ENCODE results near the gene PTCRA.
"Not testable (repeated sequence)": the region's sequence is repeated elsewhere in the genome, so short reads cannot be mapped to it uniquely, and the experiment has no call there.

The PTCRA gene

DNA sequence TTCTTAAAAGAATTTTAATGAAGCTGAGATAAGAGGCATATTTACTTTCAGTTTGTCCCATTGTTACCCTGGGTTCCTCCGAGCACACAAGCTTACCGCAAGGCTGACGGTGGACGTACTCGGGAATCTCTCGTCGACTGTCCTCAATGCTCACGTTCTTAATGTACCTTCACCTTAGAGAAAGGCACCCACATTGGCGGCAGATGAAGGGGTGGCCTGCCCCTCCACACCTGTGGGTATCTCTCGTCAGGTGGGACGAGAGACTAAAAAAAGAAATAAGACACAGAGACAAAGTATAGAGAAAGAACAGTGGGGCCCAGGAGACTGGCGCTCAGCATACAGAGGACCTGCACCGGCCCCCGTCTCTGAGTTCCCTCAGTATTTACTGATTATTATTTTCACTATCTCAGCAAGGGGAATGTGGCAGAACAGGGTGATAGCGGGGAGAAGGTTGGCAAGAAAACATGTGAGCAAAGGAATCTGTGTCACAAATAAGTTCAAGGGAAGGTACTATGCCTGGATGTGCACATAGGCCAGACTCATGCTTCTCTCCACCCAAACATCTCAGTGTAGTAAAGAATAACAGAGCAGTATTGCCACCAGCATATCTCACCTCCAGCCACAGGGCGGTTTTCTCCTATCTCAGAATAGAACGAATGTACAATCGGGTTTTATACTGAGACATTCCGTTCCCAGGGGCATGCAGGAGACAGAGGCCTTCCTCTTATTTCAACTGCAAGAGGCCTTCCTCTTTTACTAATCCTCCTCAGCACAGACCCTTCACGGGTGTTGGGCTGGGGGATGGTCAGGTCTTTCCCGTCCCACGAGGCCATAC, 13.2 kb upstream of the PTCRA start:
- not testable (repeated sequence) for DNase-seq (ENCODE audit: low spot score)

DNA sequence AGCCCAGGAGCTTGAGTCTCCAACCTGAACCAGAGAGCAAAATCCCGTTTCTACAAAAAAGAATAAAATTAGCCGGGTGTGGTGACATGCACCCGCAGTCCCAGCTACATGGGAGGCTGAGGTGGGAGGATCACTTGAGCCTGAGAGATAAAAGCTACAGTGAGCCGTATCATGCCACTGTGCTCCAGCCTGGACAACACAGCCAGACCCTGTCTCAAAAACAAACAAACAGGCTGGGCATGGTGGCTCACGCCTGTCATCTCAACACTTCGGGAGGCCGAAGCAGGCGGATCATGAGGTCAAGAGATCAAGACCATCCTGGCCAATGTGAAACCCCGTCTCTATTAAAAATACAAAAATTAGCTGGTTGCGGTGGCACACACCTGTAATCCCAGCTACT, 11.4 kb upstream of the PTCRA start:
- DNase-seq (ENCODE audit: low spot score), result no peak

DNA sequence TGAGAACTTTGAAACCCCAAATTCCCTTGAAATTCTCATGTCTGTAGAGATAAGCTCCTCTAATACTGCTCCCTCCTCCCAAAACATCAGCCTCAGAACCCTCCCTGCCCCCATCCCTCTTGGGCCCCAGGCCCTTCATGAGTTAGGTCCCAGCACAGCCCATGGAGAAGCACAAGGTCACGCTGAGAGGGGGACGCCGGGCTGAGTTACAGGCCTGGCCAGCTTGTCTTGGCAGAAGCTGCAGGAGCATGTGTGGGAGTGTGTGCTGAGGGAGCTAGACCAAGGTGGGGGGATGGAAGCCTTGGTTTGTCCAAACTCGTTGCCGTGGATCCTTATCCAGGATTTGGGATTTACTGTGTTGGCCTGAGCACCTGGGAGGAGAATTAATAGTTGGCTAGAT, 8.5 kb upstream of the PTCRA start:
- DNase-seq (ENCODE audit: low spot score), result no peak

DNA sequence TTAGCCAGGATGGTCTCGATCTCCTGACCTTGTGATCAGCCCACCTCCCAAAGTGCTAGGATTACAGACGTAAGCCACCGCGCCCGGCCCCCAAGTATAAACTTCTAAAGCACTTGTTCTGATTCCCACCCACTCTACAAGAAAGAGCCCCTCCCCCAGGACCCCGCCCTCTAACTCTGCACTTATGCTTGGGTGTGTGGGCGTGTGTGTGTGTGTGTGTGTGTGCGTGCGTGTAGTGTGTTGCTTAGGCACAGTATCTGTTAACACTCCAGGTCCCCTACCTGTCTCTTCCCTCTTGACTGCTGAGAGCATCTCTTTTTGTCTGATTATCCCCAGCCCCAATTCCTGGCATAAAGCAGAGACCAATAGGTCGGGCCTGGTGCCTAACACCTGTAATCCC, 6.0 kb upstream of the PTCRA start:
- no peak for DNase-seq (ENCODE audit: low spot score)

DNA sequence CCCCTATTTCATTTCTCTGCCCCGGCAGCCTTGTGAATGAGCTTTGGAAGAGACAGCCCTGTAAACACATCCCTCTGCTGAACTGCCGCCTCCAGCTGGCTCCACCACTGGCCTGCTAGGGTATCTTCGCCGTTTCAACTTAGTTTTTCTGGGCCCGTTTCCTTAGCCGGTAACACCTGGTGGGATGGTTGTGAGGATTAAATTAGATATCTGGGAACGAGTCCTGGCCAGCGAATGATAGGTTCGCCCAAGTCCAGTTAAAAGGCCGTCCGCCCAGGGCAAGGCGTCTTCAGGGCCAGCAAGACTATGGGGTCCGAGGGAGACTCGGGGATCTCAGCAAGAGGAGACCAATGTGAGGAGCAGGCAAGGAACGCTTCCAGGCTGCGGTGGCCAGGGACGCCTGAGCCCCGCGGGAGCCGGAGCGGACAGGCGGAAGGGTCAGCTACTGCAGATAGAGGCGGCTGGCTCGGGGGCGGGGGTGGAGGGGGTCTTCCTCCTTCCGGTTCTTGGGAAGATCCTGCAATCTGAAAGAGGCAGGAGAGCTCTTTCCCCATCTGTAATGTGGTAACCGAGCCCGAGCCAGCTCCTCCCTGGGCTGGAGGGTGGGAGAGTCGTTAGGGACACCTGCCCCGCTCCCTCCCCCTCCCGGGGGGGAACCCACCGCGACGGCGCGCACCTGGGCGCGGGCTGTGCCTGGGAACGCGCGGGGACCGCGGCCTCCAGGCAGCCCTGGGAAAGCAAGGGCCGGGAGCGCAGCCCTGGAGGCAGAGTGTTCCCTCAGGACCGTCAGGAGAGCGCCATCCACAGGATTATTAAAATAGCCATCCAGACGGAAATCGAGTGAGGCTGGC, 4.5 kb upstream of the PTCRA start:
- DNase-seq (ENCODE audit: low spot score), result no peak

DNA sequence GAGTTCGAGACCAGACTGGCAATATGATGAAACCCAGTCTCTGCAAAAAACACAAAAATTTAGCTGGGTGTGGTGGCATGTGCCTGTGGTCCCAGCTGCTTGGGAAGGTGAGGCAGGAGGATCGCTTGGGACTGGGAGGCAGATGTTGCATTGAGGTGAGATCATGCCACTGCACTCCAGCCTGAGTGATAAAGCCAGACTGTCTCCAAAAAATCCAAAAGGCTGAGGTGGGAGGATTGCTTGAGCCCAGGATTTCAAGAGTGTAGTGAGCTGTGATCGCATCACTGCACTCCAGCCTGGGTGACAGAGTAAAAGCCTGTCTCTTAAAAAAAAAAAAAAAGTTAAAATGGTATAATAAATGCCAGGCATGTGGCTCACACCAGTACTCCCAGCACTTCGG, 1.3 kb upstream of the PTCRA start:
- DNase-seq (ENCODE audit: low spot score), result no peak

DNA sequence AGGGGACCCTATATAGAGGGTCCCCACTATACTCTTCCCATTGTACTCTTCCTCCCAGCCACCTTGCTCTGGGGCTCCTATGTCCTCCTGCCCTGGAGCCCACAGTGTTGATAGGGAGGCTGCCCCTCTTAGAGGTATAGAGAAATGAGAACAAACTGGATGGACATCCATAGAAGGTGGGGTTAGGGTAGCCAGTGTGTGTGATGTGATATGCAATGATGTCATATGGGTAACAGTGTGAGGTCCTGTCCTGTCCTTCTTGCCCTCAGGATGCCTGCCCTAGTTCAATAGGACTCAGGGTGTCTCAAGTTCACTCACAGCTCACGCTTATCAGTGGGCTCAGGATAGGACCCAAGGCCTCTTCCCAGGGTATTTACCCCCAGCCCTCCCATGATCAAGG, 435 bp downstream of the PTCRA start:
- DNase-seq (ENCODE audit: low spot score), result no peak

DNA sequence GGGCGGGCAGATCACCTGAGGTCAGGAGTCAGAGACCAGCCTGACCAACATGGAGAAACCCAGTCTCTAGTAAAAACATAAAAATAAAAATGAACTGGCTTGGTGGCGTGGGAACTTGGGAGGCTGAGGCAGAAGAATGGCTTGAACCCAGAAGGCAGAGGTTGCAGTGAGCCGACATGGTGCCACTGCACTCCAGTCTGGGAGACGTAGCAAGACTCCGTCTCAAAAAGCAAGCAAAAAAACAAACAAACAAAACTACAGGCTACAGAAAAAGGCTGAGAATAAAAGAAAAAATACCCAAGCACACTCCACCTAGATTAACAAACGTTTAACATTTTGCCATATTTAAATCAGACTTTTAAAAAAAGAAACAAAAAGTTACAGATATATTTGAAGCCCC, 5.9 kb downstream of the PTCRA start:
- no peak for DNase-seq (ENCODE audit: low spot score)

DNA sequence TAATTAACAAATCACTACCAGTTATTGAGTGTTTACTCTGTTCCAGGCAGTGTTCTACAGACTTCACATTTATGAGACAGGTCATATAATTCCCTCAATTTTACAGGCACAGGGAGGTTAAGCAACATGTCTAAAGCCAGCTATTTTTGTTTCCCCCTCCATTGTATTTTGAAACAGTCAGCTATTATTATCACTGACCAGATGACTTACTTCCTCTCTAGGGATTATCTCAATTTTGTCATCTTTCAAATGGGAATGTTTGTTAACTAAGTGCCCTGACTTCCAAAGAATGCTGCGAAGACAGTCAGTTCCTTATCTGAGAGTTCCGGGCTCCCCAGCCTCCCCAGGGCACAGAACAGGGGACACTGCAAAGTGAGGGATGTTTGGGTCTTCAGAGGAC, 7.8 kb downstream of the PTCRA start:
- DNase-seq (ENCODE audit: low spot score), result peak; percentile 48

DNA sequence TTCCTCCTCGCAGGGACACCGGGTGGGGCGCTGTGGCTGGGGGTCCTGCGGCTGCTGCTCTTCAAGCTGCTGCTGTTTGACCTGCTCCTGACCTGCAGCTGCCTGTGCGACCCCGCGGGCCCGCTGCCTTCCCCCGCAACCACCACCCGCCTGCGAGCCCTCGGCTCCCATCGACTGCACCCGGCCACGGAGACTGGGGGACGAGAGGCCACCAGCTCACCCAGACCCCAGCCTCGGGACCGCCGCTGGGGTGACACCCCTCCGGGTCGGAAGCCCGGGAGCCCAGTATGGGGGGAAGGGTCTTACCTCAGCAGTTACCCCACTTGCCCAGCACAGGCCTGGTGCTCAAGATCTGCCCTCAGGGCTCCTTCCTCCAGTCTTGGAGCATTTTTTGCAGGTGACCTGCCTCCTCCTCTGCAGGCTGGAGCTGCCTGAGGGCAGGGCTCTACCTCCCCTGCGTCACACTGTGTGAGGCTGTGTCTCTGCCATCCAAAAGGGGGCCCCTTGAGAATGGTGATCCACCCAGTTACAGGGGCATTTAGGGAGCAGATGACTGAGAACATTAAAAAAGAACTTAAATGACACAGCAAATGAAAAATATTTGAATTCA, 9.5 kb downstream of the PTCRA start:
- no peak for DNase-seq (ENCODE audit: low spot score)

DNA sequence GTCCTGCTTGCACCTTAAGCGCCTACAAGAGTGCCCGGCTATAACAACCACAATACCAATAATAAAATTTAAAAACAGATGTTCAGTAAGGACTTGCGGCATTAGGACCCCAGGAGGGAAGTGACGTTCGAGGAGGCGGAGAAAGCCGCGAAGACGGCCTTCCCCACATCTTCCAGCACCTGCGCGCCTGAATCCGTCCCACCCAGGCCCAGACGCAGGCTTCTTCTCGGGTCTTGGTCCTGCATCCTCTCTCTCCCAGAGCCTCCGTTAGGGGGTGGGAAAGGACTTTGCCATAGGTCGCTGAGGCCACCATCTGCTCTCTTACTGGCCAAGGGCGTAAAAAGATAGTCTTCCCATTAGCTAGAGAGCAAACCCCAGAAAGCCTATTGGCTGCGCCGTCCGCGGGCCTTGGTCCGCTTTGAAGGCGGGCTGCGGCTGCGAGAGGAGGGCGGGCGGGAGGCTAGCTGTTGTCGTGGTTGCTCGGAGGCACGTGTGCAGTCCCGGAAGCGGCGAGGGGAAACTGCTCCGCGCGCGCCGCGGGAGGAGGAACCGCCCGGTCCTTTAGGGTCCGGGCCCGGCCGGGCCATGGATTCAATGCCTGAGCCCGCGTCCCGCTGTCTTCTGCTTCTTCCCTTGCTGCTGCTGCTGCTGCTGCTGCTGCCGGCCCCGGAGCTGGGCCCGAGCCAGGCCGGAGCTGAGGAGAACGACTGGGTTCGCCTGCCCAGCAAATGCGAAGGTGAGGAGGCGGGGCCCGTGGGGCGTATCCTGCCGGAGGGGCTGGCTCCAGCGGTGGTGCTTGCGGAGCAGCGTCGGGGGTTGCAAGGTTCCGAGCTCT, 13.3 kb downstream of the PTCRA start, which contains the start of gene CNPY3:
CNPY3 (plus strand) TSS at position 495 of the 835 bp plus-strand sequence; CDS start at position 586, 91 bp downstream.
- DNase-seq (ENCODE audit: low spot score), result peak; percentile 98

DNA sequence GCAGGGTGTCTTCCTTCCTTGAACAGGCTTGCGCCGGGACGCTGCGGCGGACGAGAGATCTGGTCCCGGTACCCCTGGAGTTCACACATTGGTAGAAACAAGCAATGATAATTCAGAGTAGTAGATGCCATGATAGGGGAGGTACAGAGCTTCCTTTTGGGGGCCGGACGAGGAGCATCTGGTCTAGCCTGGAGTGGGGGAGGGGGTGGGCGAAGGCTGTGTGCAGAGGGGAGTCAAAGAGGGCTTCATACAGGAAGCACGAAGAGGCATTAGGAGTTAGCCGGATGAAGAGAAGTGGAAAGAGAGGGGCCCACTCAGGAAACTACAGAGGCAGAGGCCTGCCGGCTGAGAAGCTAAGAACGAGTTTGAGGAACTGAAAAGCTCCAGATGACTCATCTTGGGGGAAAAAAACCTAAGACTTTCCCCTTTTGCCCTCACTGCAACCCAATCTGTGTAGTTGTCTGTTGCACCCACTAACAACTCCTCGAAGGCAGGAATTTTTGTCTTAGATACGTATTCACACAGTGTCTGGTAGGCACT, 14.0 kb downstream of the PTCRA start:
- DNase-seq (ENCODE audit: low spot score), result peak; percentile 36

DNA sequence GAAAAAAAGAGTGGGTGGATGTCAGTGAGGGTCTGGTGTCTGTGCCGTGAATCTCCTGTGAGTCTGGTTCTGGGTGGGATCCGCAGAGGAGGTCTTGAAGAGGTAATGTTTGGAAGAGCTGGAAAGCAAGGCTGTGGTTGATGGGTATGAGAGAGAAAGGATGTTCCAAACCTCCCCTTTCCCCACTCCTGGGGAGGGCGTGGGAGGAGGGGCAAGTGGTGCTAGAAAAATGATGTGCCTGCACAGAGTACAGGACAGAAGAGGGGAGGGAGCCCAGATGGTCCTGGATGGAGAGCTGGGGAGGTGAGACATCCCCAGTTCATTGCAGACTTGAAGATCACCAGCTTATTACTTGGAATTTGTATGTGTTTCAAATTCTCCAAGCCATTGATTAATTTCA, 16.6 kb downstream of the PTCRA start:
- no peak for DNase-seq (ENCODE audit: low spot score)

DNA sequence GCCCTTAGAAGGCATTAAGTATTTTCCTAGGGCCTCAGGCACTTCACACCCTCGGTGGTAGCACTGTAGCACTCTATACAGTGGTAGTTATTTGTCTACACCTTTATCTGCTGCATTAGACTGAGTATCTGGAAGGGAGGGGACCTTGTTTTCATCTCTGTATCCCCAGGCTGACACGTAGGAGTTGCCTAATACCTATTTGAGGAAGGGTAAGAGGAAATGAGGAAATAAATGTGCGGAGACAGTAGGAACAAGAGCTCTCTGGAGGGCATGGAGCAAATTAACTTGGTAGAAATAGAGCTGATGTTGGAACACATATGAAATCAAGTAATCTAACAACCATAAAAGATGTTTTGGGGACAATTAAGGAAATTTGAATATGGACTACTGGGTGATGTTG, 17.4 kb downstream of the PTCRA start:
- no peak for DNase-seq (ENCODE audit: low spot score)

DNA sequence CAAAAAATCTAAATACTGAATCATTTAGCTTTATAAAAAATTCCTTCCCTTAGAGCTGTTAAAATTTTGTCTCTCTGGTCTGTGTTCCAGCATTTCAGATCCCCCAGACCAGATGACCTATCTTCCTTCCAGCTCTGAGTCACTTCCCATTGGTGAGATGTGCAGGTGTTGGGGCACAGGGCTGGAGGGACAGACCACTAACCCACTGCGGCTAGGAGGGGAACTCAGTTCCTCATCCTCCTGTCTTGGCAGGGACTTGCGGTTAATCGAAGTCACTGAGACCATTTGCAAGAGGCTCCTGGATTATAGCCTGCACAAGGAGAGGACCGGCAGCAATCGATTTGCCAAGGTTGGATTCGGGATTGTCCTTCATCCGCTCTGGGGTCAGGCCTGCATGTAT, 19.5 kb downstream of the PTCRA start:
- no peak for DNase-seq (ENCODE audit: low spot score)

DNA sequence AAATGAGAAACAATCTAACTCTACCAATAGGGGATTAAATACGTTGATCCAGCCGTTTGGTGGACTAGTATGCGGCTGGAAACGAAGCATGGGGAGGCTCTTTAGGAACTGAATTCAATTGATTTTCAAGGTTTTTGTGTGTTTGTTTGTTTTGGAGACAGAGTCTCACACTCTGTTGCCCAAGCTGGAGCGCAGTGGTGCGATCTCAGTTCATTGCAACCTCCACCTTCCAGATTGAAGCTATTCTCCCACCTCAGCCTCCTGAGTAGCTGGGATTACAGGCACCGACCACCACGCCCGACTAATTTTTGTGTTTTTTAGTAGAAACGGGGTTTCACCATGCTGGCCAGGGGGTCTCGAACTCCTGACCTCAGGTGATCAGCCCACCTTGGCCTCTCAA, 20.5 kb downstream of the PTCRA start:
- DNase-seq (ENCODE audit: low spot score), result no peak

DNA sequence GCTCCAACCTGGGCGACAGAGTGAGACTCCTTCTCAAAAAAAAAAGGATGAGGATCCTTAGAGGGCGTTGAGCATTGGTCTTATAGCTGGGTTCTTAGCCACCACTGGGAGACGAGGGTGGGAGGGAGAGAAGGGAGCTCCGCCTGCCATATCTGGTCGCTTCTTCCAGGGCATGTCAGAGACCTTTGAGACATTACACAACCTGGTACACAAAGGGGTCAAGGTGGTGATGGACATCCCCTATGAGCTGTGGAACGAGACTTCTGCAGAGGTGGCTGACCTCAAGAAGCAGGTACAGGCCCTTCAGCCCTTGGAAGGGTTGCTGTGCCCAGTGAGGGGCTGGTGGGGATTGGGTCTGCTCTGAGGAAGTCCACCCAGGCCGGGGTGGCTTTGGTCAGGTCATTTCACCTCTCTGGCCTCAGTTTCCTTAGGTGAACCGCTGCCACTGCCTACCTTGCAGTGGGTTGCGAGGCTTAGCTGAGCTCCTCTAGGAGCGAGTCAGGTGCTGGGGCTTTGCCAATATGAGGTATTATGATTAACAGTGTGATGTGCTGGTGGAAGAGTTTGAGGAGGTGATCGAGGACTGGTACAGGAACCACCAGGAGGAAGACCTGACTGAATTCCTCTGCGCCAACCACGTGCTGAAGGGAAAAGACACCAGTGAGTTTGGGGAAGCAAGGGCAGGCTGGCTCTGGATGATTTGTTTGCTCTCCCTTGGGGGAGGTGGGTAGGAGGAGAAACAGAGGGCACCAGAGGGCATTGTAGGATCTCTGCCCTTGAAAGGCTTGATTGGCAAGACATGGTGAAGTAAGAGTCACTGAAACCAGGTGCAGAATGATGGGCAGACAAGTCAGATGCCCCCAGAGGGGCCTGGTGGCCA, 21.9 kb downstream of the PTCRA start:
- no peak for DNase-seq (ENCODE audit: low spot score)

DNA sequence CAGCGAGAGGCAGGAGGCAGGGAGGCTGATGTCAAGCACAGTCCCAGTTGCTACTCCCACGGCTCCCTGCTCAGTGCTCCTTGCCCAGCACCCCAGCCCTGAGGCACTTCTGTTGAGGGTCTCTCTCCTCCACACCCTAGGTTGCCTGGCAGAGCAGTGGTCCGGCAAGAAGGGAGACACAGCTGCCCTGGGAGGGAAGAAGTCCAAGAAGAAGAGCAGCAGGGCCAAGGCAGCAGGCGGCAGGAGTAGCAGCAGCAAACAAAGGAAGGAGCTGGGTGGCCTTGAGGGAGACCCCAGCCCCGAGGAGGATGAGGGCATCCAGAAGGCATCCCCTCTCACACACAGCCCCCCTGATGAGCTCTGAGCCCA, 22.6 kb downstream of the PTCRA start:
- DNase-seq (ENCODE audit: low spot score), result no peak

DNA sequence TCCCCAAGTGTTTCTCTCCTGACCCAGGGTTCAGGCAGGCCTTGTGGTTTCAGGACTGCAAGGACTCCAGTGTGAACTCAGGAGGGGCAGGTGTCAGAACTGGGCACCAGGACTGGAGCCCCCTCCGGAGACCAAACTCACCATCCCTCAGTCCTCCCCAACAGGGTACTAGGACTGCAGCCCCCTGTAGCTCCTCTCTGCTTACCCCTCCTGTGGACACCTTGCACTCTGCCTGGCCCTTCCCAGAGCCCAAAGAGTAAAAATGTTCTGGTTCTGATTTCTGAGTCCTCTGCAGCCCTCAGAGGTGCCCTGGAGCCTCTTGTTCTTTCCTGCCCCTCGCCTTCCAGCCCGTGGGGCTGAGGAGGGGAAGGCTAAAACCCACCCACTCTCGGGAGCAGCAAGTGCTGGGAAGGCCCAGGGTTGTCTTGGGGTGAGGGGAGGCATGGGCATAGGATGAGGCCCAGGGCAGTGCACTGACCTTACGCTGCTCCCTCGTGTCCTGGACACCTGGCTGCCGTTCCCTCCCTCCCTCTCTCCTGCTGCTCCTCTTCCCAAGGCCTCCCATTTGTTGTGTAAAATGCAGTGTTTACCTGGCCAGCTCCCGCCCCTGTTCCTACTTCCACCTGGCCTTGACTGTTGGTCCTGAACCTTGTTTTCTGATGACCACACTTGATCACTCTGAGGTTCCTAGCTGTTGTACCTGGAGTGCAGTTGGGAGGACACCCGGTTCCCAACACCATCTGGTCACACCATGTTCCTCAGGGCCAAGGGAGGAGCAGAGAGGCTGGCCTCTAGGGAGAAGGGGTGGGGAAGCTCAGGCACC, 23.3 kb downstream of the PTCRA start:
- DNase-seq (ENCODE audit: low spot score), result no peak

DNA sequence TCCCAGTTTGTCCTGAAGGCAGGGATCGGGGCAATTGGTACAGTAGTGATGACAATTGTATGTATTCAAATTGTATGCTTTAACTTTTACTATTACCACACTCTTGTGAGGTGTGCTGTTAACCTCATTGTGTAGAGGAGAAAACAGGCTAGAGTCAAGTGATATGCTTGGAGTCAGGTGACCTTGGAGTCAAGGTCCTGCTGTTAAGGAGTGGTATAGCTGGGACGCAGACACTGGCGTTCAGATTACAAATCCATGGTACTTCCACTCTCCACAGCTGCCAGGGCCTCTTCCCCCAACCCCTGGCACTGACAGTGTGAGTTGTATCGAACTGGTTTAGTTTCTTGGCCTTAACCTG, 23.9 kb downstream of the PTCRA start:
- DNase-seq (ENCODE audit: low spot score), result no peak

All from kidney capillary endothelial cell (primary cell).